NCI-H1048 (cell line): Measurements from ENCODE around the gene MFF.

Source experiments
- DNase-seq: peaks from one replicate; lab custom pipeline; 2025; lab: John Stamatoyannopoulos, UW

MFF gene, protein sequence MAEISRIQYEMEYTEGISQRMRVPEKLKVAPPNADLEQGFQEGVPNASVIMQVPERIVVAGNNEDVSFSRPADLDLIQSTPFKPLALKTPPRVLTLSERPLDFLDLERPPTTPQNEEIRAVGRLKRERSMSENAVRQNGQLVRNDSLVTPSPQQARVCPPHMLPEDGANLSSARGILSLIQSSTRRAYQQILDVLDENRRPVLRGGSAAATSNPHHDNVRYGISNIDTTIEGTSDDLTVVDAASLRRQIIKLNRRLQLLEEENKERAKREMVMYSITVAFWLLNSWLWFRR

DNA sequence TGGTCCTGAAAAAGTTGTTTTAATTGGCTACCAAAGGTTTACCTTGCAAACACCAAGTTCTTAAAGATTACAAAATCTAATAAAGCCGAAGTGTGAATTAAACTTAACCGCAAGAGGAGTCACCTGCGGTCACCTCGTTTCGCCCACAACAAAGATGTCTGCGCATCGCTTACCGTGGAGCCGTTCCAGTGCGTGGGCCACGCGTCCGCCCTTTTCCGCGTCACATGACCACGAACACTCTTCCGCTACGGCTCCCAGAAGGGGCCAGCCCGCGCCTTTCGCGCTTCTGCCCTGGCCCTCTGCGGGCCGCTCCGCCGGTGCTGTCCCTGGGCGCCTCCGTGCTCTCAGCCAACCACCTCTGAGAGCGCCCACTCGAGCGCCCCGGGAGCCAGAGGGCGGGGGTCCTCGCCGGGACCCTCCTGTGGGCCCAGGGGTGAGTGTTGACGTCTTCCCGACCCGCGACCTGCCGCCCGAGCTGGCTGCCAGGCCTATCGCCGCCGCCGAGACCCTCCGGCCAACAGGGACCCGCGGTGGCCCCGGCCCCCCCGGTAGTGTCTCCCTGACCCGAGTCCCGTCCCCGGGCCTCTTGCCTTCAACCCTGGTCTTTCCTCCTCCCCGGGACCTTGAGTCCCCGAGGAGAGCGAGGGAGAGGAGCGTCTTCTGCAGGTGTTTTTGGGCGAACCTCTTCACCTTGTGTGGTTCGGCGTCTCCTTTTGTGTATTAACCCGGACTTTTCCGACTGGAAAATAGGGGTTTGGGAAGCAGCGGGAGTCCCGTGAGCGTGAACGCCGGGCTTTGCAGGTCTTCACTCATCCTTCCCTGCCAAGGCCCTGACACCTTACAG lies at the start of gene MFF:
TSS of gene MFF (plus strand) at position 257 of the 844 bp plus-strand sequence. CDS start 5,415 bp downstream, outside the sequence.
- peak; percentile 81 for DNase-seq

DNA sequence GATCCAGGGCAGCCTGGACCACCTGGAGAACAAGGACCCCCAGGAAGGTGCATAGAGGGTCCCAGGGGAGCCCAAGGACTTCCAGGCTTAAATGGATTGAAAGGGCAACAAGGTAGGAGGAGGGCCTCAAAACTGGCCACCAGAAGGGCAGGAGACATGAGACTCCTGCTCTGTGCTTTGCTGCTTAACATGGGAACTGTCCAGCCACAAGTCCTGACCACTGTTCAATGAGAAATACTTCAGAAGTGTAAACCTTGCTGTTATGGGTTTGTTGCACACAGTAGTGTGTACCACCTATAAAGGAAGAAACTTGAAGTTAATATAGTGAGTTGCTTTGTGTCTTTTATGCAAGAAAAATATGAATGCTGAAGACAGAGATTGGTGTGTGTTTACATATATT lies 44.2 kb upstream of the MFF start:
- DNase-seq: no peak

DNA sequence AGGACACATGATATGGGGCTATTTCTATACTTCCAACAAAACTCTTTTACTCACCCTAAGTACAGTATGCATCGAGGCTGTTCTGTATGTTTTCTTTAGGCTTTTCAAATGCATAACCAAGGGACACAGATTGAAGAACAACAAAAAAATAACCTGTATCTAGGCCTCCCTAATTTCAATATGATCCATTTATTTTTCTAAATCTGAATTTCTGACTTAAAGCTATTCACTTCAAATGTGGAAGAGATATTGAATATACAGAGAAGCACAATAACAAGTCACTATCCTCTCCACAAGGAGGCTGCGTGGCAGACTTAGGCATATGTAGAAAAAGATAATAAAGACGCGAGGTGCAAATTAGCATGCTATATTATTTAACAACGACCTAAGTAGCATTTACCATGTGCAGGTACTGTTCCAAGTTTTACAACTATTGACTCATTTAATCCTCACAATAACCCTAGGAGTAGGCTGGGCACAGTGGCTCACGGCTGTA lies 39.3 kb upstream of the MFF start:
- no peak for DNase-seq

DNA sequence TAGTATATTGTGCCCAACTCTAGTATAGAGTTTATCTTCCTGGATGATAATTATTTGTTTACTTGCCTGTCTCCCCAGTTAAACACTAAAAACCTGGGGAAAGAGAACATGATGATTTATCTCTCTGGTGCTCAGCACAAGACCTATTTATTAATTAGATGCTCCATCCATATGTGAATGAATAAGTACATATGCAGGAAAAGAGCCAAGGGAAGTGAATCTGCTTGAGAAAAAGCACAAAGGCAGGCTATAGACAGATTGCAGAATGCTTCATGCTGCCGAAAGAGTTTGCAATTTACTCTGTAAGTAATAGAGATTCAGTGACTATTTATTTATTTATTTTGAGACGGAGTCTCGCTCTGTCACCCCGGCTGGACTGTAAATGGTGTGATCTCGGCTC lies 37.3 kb upstream of the MFF start:
- DNase-seq: no peak

DNA sequence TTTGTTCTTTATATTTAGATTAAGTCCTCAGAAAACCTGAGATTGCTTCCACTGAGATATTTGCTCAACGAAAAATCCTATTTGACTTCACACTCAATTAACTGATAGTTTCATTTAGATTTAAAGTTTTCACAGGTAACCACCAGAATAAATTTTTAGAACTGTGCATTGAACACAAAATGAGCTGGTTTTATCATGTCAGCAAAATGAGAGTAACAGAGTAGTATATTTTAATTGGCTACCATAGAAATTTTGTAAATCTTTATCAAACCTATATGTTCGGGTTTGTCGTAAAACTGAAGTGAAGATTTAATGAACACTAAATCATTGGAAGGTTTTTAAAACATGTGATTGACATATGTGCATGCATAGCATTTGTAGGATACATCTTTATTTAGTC lies 32.7 kb upstream of the MFF start:
- no peak for DNase-seq

DNA sequence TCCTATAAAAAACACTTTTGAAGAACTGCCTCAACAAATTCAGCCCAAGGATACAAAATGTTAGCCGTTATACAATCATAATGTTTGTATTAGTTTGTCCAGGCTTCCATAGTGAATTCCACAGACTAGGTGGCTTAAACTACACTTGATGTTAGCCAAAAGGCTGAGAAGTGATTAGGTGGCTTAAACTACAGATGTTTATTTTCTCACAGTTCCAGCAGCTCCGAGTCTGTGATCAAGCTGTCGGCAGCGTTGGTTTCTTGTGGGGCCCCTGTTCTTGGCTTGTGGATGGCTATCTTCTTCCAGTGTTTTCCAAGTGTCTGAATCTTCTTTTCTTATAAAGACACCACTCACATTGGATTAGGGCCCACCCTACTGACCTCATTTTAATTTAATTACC lies 31.5 kb upstream of the MFF start:
- DNase-seq: no peak

DNA sequence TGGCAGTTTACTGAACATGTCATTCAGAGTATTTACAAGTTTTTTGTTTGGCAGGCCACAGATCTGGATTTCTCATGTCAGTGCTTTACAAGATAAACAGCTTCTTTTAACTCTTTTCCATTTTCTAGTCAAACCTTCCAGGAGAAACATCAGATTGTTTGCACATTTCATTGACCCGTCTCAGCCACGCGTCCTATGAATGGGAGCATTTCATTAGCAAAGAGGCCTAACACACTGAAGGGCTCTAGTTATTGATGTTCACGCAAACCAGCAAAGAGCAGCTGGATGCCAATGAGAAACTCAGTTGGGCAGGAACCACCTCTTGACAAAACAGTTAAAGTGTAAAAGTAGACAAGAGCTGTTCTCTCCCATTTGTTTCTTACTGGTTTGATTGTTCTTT lies 29.2 kb upstream of the MFF start:
- DNase-seq: no peak

DNA sequence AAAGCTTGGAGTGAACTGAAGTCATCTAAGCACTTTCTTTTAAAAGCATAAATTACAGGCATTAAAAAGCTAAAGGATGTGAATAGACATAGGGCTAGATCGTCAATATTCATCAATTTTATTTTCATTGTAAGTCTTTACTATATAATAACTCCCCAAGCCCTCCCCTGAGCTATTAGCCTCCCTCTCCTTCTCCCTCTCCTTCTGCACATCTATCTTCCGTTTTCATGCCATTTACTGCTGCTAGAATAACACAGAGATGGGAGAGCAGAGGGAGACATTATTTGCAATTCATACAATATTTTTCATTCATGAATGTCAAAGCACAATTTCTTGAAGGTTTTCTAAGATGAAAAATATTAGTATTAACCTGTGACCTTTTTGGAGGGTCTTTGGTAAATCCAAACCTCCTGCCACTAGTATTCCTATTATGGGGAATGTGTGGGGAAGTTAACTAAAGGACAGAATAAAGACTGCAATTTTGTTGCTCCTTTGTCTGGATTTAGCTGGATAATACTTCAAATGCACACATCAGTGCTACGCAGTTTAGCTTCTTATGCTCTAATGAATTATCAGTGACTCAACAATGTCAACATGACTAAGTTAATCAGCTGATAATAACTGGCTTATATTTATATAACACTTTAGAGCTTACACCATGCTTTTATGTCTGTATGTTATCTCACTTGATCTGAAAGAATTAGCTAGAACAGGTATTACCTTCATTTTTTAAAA lies 28.2 kb upstream of the MFF start:
- no peak for DNase-seq

DNA sequence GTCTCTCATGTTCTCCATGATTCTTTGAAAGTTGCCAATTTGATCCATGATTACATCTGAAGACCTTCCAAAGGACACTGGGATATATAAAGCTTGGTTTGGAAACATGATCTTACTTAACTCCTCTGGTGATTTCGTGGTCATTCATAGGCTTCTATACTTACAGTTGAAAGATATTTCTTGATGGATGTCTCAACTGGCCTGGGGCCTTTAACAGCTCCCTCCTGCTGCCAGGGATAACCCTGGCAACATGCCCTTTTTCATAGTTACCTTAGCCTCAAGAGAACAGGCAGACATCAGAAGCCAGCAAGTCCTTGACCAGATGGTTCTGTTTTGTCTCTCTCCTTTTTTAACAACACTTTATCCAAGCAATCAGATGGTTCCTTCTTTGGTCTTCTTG lies 23.5 kb upstream of the MFF start:
- DNase-seq: no peak

DNA sequence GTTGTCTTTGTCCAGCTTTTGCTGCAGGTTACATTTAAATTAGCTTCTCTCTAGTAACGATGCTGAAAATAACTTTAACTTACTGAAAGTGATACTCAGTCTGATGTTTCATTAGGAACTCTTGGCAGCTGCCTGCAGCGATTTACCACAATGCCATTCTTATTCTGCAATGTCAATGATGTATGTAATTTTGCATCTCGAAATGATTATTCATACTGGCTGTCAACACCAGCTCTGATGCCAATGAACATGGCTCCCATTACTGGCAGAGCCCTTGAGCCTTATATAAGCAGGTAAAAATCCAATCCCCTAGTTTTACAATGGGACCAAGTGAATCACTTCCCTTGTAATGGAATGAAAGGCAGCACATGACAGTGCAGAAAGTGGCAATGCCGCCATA lies 16.3 kb upstream of the MFF start:
- no peak for DNase-seq

DNA sequence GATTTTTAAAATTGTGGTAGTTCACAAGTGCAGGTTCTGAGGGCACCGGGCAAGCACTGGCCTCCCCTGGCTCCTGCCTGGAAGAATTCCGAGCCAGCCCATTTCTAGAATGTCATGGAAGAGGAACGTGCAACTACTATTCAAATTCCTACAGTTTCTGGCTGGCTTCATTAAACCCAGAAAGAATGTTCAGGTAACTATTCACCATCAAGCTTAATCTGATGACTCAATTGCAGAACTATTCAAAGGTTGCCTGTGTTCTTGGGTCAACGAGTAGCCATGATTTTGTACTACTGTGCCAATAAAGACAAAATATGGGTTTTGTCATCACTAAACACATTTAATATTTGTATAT lies 14.3 kb upstream of the MFF start:
- DNase-seq: no peak

DNA sequence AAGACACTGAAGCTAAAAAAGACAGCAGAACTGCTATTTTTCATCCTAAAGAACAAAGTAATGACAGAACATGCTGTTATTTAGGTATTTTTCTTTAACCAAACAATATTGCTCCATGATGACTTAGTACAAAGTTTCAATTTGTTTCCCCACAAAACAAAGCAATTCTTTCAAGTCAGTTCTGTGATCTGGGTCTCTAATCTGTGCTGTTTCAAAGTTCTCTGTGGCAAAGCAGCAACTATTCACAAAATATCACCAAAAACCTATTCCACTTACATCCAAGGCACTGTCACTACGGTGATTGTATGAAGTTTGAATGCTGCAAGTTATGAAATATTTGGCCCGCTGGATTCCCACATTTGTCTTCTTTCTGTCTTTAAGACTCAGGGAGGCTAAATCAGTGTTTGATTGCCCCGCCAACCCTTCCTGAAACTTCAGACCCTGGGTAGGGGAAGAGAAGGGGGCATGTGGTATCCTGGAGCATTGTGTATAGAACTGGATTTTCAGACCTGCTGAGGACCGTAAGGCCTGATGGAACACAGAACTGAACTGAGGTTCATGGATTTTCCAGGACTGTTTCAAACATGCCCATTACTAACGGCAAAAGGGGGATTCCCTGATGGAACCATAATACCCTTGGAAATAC lies 13.1 kb upstream of the MFF start:
- no peak for DNase-seq

DNA sequence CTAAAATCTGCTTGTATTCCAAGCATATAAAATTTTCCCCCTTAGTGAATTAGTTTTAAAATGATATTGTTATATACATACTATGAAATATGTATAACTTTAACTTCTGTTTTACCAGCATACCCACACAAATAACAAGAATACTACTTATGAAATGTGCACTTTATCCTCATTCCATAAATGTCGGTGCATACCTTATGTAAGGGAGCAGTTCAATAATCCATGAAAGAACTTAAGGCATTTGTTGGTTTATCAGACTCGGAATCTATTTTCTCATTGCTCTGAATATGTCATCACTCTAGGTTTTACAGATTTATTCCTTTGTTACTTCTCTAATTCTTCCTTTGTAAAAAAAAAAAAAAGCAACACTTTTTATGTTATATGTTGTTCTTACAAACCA lies 12.5 kb upstream of the MFF start:
- no peak for DNase-seq

DNA sequence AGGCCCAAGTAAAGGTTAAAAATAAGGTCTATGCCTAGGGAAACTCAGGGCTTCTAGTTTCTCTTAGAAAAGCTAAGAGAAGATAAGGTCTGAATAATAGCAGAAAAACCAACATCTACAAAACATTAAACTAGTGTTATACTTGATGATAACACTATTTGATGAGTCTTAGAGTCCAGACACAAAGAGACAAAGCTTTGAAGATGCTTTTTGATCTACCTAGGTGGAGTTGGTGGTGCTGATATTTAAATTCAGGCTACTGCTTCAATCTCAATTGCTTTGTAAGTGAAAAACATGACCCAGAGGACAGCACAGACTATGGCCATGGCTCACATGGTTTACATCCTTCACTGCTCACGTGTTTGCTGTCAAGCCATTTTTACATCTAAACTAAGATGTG lies 11.7 kb upstream of the MFF start:
- no peak for DNase-seq

DNA sequence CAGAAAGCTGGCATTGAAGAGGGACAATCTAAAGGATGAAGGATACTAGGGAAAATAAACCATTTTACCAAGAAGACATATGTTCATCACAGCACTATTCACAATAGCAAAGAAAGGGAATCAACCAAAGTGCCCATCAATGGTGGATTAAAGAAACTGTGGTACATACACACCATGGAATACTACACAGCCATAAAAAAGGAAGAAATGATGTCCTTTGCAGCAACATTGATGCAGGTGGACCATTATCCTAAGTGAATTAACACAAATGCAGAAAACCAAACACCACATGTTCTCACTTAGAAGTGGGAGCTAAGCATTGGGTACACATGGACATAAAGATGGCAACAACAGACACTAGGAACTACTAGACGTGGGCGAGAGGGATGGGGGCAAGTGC lies 7.2 kb upstream of the MFF start:
- no peak for DNase-seq

DNA sequence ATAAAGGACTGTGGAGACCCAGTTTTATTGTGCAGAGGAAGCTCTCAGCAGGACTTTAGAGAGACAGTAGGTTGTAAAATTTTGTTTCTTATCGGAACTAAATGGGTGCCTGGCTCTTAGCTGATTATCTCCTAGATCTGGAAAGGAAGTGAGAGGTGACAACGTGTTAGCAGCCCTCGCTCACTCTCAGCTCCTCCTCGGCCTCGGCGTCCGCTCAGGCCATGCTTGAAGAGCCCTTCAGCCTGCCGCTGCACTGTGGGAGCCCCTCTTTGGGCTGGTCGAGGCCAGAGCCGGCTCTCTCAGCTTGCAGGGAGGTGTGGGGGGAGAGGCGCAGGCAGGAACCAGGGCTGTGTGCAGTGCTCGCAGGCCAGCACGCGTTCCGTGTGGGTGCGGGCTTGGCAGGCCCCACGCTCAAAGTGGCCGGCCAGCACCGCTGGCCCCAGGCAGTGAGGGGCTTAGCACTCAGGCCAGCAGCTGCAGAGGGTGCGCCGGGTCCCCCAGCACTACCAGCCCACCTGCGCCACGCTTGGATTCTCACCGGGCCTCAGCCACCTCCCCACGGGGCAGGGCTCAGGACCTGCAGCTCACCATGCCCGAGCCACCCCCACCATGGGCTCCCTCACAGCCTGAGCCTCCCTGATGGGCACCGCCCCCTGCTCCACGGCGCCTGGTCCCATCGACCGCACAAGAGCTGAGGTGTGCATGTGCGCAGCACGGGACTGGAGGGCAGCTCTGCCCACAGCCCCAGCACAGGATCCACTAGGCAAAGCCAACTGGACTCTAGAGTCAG lies 4.6 kb upstream of the MFF start:
- DNase-seq: no peak

DNA sequence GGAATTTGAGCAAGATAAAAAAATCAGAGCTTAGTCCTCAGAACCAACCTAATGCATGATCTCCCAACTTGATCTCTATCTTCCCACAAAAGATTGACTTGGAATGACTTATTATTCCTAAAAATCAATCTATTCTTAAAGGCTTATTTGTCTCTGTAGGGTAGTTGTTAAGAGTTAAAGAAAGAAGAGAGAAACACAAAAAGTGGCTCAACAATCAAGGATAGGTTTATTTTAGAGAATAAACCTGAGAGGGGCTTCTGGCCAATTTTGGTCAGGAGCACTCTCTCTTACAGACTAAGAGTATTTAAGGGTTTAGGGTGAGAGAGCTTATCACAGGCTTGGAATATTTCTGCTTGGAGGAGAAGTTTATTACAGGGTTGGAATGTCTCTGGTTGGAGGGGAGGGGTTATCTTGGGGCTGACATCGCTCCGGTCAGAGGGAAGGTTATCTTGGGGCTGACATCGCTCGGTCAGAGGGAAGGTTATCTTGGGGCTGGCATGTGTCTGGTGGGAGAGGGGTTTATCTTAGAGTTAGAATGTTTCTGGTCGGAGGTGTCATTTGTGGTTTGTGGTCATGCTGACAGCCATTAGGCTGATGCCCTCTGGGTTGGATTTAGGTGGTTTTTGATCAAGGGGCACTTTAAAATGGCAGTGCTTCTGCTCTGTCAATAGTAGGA lies 2.4 kb upstream of the MFF start:
- DNase-seq: no peak

DNA sequence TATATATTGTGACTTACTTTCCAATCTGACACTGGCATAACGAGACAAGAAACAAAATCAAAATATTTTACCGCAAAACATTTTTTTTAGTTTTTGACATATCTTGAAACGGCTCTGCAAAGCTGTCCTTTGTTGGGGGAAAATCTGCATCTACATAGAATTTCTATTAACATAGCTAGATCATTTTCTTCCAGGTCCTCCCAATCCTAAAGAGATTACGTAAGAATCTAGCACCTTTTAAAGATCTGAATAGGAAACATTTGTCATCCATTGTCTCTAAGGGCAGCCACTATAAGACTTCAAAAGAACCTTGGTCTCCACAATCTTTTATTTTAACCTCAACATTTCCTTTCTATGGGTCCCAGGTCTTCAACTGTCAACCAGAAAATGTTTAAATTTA lies 1.2 kb upstream of the MFF start:
- no peak for DNase-seq

DNA sequence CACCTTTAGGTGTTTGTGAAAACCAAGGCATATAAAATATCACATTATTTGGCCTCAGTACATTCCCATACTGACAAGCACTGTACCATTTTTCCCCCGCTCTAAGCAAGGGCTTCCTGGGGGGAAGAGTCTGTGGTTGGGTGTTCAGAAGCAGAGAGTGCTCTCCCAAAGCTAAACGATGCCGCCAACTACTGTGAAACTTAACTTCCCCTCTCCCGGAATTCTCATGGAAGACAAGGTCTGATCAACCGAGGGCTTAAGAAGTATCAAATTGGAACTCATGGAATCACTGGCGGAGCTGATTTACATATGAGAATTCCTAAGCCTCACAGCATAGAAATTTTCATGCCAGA lies 433 bp upstream of the MFF start:
- no peak for DNase-seq

DNA sequence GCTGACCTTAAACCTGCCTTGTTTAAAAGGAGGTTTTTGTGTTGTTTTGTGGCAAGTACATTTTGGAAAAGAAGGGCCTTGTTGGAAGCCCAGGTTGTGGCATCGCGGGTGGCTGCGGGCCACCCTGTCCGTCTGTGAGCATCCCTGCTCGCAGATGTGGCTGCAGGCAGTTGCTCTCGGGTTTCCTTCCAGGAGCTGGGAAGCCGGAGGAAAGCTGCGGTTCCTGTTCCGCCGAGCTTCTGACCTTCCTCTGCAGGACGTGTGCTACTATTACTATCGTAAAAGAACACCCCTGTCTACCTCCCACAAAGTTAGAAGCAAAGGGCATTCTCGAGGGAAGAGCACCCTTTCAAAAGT lies 766 bp downstream of the MFF start:
- no peak for DNase-seq

DNA sequence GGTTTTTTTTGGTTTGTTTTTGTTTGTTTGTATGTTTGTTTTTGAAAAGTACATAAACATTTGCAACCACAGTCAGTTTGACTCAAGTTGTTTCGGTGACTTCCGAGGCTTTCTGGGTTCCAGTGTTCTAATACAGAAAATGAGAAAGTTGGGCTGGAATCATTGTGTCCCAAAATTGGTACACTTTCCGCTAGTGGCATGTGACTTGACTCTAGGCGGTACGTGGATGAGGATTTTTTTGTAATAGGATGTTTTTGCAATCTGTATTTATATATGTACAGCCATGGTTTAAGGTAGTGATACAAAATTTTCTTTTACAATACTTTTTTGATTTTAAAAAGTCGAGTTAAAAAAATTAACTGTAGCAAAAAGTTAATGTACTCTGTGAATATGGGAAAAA lies 1.7 kb downstream of the MFF start:
- DNase-seq: no peak
